Melanocyte of skin (primary cell): ENCODE measurements around the gene ACTN2. TPM values are rescaled to one million over a fixed set of nuclear protein-coding genes. Genes with fewer than 3 reads are reported as not detected.

ENCODE experiments used
- total RNA-seq, 2 donors: library from RNA; depleted of rRNA; stranded (reverse); fragments of >200 nt; gene quantifications; 2 replicates each; pipeline ENCODE4 v1.2.3, GENCODE V29; 2012

Gene ACTN2
- total RNA-seq = under 1 TPM; 0.33 to 0.34 TPM

GRCh38 chr1:236685917-236686814 is at the start of gene ACTN2:
ACTN2 (plus strand) TSS chr1:236686499; CDS start chr1:236686674, 175 bp downstream.

GRCh38 chr1:236795035-236795756 is 108.9 kb downstream of the ACTN2 start, which contains the start of gene MTR:
MTR (plus strand) TSS chr1:236795292; CDS start chr1:236795704, 412 bp downstream.

Other genes starting within 250 kb of the ACTN2 start
- gene LGALS8, start 162.5 kb upstream of the ACTN2 start, total RNA-seq = 10 to 100 TPM; 81.6 to 94.6 TPM
- gene HEATR1, start 82.0 kb upstream of the ACTN2 start, total RNA-seq = 10 to 100 TPM; 31.0 to 40.3 TPM
- gene MTR, start 108.8 kb downstream of the ACTN2 start, total RNA-seq = 10 to 100 TPM; 23.1 to 26.0 TPM